Loucy (cell line): ENCODE measurements around the gene VAPB.

ENCODE experiments used
- H2AFZ ChIP-seq: fragments of 200-600 bp; sonication (generic); 2 replicates; pipeline ENCODE4 v1.6.0; 2016; ENCODE audit warnings: antibody characterized with exemption, mild to moderate bottlenecking, low read length, moderate library complexity
- H3F3A ChIP-seq: fragments of 200-600 bp; 2 replicates; pipeline ENCODE4 v1.6.0; 2016; ENCODE audit warnings: antibody characterized with exemption, low read depth, mild to moderate bottlenecking
- H3K27me3 ChIP-seq: fragments of 200-600 bp; sonication (generic); 2 replicates; pipeline ENCODE4 v1.6.1; 2014; ENCODE audit warnings: low read length, mild to moderate bottlenecking; ENCODE audit not compliant: insufficient read depth, poor library complexity, severe bottlenecking
- H3K36me3 ChIP-seq: fragments of 200-600 bp; sonication (generic); 2 replicates; pipeline ENCODE4 v1.6.1; 2016; ENCODE audit warnings: low read length; ENCODE audit not compliant: insufficient read depth
- H3K4me1 ChIP-seq: fragments of 200-600 bp; sonication (generic); 2 replicates; pipeline ENCODE4 v1.5.1; 2014; ENCODE audit warnings: low read length, mild to moderate bottlenecking; ENCODE audit not compliant: insufficient read depth, poor library complexity, severe bottlenecking
- H3K4me2 ChIP-seq: fragments of 200-600 bp; sonication (generic); 2 replicates; pipeline ENCODE4 v1.6.0; 2014; ENCODE audit warnings: antibody characterized with exemption, low read length, low read depth, mild to moderate bottlenecking; ENCODE audit not compliant: poor library complexity, severe bottlenecking
- H3K4me3 ChIP-seq: fragments of 200-600 bp; sonication (generic); 2 replicates; pipeline ENCODE4 v1.5.1; 2014; ENCODE audit warnings: low read length, mild to moderate bottlenecking, mixed read lengths; ENCODE audit not compliant: poor library complexity, severe bottlenecking
- H3K79me2 ChIP-seq: fragments of 200-600 bp; sonication (generic); 2 replicates; pipeline ENCODE4 v1.6.1; 2014; ENCODE audit warnings: low read length; ENCODE audit not compliant: insufficient read depth
- H3K9ac ChIP-seq: fragments of 200-600 bp; sonication (generic); 2 replicates; pipeline ENCODE4 v1.6.0; 2014; ENCODE audit warnings: mild to moderate bottlenecking, low read depth, low read length, moderate library complexity; ENCODE audit not compliant: poor library complexity, severe bottlenecking
- H3K9me2 ChIP-seq: fragments of 200-600 bp; sonication (generic); replicated peaks from 2 replicates; pipeline ENCODE4 v1.6.1; 2016; ENCODE audit warnings: low read depth, low read length, mixed read lengths
- H3K9me3 ChIP-seq: fragments of 200-600 bp; sonication (generic); 2 replicates; pipeline ENCODE4 v1.6.1; 2014; ENCODE audit warnings: mild to moderate bottlenecking, antibody characterized with exemption, low read length, low read depth; ENCODE audit not compliant: insufficient read depth
- H4K20me1 ChIP-seq: fragments of 200-600 bp; sonication (generic); 2 replicates; pipeline ENCODE4 v1.6.0; 2014; ENCODE audit warnings: antibody characterized with exemption, low read length, mild to moderate bottlenecking; ENCODE audit not compliant: insufficient read depth, poor library complexity, severe bottlenecking
- EZH2phosphoT487 ChIP-seq: fragments of 200-600 bp; IDR thresholded peaks from 2 replicates; pipeline ENCODE4 v1.6.1; 2018; ENCODE audit warnings: antibody characterized with exemption, mild to moderate bottlenecking, moderate library complexity, borderline replicate concordance
- TF ChIP-seq, protein P1 (sequence below): fragments of 200-600 bp; sonication (generic); conservative IDR thresholded peaks from 2 replicates; pipeline ENCODE4 v1.5.1; 2014; ENCODE audit warnings: mild to moderate bottlenecking, antibody characterized with exemption, low read length

VAPB gene

DNA sequence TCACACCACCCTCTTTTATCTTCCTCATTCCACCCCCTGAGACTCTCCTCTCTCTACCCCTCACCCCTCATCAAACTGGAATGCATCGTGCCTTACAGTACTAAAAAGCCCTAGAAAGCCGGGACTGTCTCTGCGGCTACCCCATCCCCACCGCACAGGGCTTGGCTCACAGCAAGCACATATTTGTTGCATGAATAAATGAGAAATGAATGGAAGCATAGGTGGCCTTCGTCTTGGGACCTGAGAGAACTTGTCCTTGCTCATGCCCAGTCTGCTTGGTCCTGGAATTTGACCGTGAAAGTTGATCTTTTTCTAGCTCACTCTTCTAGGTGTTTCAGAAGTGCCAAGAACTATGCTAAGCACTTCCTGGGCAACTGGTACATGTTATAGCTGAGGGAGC, 72.9 kb downstream of the VAPB start:
- Histone ChIP-seq H3K4me1 (no peaks in the 10 kb centered on the region), H3K9me3 (no peaks in the 10 kb centered on the region), H2AFZ (no peak overlapping the region), H4K20me1 (no peaks in the 10 kb centered on the region), H3F3A (no peaks in the 10 kb centered on the region), H3K4me2 (no peak overlapping the region), H3K9ac (no peak overlapping the region), H3K79me2 (no peaks in the 10 kb centered on the region), H3K27me3 (no peaks in the 10 kb centered on the region), H3K4me3 (no peak overlapping the region), H3K36me3 (no peaks in the 10 kb centered on the region), H3K9me2 (no peaks in the 10 kb centered on the region)
- TF ChIP-seq, protein P1, sequence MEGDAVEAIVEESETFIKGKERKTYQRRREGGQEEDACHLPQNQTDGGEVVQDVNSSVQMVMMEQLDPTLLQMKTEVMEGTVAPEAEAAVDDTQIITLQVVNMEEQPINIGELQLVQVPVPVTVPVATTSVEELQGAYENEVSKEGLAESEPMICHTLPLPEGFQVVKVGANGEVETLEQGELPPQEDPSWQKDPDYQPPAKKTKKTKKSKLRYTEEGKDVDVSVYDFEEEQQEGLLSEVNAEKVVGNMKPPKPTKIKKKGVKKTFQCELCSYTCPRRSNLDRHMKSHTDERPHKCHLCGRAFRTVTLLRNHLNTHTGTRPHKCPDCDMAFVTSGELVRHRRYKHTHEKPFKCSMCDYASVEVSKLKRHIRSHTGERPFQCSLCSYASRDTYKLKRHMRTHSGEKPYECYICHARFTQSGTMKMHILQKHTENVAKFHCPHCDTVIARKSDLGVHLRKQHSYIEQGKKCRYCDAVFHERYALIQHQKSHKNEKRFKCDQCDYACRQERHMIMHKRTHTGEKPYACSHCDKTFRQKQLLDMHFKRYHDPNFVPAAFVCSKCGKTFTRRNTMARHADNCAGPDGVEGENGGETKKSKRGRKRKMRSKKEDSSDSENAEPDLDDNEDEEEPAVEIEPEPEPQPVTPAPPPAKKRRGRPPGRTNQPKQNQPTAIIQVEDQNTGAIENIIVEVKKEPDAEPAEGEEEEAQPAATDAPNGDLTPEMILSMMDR: no peak
- no peak for TF ChIP-seq EZH2phosphoT487

DNA sequence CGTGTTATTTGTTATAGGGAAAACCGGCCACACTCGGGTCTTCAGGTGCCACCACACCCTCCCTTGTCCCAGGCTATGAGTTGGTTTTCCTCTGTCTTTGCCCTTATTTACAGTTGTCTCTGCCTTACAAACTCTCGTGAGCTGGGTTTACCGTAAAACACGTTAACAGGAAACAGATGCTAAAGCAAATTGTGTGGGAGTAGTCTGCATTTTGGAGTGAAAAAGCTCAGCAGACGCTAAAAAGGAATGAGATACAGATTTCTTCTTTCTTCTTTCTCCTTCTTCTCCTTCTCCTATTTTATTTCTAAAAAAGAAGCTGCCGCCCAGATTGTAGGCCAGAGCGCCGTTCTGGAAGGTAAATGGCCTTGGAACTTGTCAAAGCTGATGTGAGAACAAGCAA, 74.2 kb downstream of the VAPB start:
- Histone ChIP-seq H3K9me3 (no peaks in the 10 kb centered on the region), H2AFZ (no peak overlapping the region), H3K4me2 (no peak overlapping the region), H3K79me2 (no peaks in the 10 kb centered on the region), H3K4me1 (no peaks in the 10 kb centered on the region), H3K4me3 (no peak overlapping the region), H3F3A (no peaks in the 10 kb centered on the region), H3K9ac (no peak overlapping the region), H3K27me3 (no peaks in the 10 kb centered on the region), H4K20me1 (no peaks in the 10 kb centered on the region), H3K9me2 (no peaks in the 10 kb centered on the region), H3K36me3 (no peaks in the 10 kb centered on the region)
- TF ChIP-seq, protein P1: no peak
- no peak for TF ChIP-seq EZH2phosphoT487

DNA sequence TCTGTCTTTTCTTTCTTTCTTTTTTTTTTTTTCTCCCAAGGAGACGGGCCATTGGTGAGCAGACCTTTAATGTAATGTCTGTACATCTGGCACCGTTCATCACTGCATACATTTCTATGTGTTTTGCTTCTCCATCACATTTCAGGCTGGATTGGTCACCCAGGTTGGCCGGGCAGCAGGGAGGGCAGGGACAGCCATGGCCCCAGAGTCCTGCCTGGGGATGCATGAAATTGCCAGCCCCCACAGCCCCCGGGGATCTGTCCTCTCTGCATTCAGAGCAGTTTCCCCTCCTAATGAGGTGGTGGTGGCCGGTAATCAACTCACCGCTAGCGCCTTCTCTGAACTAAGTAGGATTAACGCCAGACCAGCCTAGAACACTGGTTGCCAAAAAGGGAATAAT, 75.8 kb downstream of the VAPB start:
- Histone ChIP-seq H3K4me1 (no peaks in the 10 kb centered on the region), H4K20me1 (no peaks in the 10 kb centered on the region), H3K9me3 (no peaks in the 10 kb centered on the region), H3K79me2 (no peaks in the 10 kb centered on the region), H2AFZ (no peak overlapping the region), H3K36me3 (no peaks in the 10 kb centered on the region), H3K9ac (no peak overlapping the region), H3K4me2 (no peak overlapping the region), H3K27me3 (no peaks in the 10 kb centered on the region), H3F3A (no peaks in the 10 kb centered on the region), H3K4me3 (no peak overlapping the region), H3K9me2 (no peaks in the 10 kb centered on the region)
- no peak for TF ChIP-seq EZH2phosphoT487
- TF ChIP-seq, protein P1: no peak
